ENCODE data around the gene FLYWCH1. TPM values are rescaled to one million over a fixed set of nuclear protein-coding genes. Genes with fewer than 3 reads are reported as not detected.

FLYWCH1 gene
- total and polyA plus RNA-seq, 4 donors, result 17.5 to 55.9 (median 37.1) TPM

DNA sequence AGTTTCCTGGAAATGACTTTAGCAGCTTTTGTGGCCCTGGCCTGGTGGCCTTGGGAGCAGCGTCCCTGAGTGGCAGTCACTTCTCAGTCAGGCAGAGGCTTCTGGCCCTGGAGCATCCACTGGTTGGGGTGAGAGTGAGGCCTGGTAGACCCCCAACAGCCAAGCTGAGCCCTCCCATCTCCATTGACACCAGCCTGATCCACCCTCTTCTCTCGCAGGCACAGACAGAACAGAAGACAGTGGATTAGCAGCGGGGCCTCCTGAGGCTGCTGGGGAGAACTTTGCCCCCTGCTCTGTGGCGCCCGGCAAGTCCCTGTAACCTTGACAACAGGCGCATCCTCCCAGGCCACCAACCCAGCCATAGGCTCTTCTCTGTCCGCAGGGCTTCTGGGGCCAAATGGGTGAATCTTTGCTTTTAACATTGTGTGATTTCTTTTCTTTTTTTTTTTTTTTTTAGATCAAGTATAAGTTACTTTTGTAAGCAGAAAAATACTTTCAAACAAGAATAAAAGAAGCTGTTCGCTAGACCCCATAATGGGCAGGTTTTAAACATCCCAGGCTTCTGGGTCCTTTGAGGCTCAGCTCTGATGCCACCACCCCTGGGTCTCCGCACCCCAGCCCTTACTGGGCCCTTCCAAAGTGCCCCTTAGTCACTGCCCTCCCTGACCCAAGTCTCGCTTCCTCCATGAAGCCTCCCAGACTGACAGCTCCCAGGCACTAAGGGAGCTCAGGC, 12.7 kb upstream of the FLYWCH1 start:
- H3K27me3 ChIP-seq (ENCODE audit: control insufficient read depth, insufficient read depth, low read length), result no peaks in the 10 kb centered on the region
- peaks cover 70% of the 10 kb centered on the region for H3K36me3 ChIP-seq (ENCODE audit: control insufficient read depth, insufficient read depth, low read length)
- H3K4me1 ChIP-seq (ENCODE audit: control insufficient read depth, insufficient read depth, low read length), result peaks cover 6% of the 10 kb centered on the region
- no peak overlapping the region for H3K4me3 ChIP-seq (ENCODE audit: low read depth, low read length)
- DNase-seq (ENCODE audit: low read depth in 4 of 6, low spot score in 6 of 6), result no peak
- H3K27ac ChIP-seq (ENCODE audit: low read depth, low read length), result no peak overlapping the region
- 47% methylated on average over 7 of the region's 10 CpGs for WGBS (ENCODE audit: insufficient coverage)
- no peaks in the 10 kb centered on the region for H3K9me3 ChIP-seq (ENCODE audit: control insufficient read depth, insufficient read depth, low read length)

DNA sequence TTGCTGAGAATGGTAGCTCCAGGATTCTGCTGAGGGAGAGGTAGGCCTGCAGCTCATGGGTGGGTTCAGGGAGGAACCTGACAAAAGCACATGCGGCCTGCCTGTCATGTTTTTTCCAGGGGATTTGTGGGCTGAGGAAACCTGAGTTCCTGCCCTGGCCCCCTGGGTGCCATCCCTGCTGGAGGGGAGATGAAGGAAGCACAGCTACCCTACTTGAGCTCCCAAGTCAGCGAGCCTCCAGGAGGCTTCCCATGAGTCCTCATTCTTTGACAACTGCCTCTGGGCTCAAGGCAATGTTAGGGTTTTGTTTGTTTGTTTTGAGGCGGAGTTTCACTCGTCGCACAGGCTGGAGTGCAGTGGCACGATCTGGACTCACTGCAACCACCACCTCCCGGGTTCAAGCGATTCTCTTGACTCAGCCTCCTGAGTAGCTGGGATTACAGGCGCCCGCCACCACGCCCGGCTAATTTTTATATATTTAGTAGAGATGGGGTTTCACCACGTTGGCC, 12.1 kb upstream of the FLYWCH1 start:
- peaks cover 64% of the 10 kb centered on the region for H3K36me3 ChIP-seq (ENCODE audit: control insufficient read depth, insufficient read depth, low read length)
- H3K27ac ChIP-seq (ENCODE audit: low read depth, low read length), result no peak overlapping the region
- DNase-seq (ENCODE audit: low read depth in 4 of 6, low spot score in 6 of 6), result no peak
- peaks cover 12% of the 10 kb centered on the region for H3K4me1 ChIP-seq (ENCODE audit: control insufficient read depth, insufficient read depth, low read length)
- WGBS (ENCODE audit: insufficient coverage), result 88% methylated on average over 4 of the region's 13 CpGs
- no peaks in the 10 kb centered on the region for H3K27me3 ChIP-seq (ENCODE audit: control insufficient read depth, insufficient read depth, low read length)
- H3K9me3 ChIP-seq (ENCODE audit: control insufficient read depth, insufficient read depth, low read length), result no peaks in the 10 kb centered on the region
- H3K4me3 ChIP-seq (ENCODE audit: low read depth, low read length), result no peak overlapping the region

DNA sequence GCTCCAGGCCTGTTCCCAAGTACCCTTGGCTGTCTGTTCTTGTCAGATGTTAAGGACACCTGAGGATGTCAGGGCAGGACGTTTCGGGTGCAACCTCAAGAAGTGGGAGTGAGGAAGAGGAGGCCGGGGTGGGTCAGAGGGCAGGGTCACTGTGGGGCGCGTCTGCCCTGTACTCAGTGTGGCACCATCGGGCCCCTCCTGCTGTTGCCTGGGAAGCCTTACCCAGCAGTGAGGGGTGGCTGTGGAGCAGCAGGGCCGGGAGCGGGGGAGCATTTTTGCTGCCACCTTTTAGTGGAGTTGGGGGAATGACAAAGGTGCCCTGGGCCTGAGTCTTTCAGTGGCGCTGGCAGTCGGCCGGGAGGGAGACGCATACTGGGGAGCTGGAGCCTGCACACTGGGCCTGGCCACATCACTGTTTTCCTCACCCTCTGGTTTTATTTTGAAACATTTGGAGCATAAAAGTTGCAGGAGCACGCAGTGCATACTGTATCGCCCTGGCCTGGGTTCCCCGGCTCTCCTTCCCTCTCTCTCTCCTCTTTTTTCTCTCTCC, 11.1 kb upstream of the FLYWCH1 start:
- H3K4me1 ChIP-seq (ENCODE audit: control insufficient read depth, insufficient read depth, low read length), result peaks cover 18% of the 10 kb centered on the region
- H3K36me3 ChIP-seq (ENCODE audit: control insufficient read depth, insufficient read depth, low read length), result peaks cover 54% of the 10 kb centered on the region
- H3K27ac ChIP-seq (ENCODE audit: low read depth, low read length), result no peak overlapping the region
- no peak overlapping the region for H3K4me3 ChIP-seq (ENCODE audit: low read depth, low read length)
- WGBS (ENCODE audit: insufficient coverage), result 95% methylated on average over 15 of the region's 15 CpGs
- no peak for DNase-seq (ENCODE audit: low read depth in 4 of 6, low spot score in 6 of 6)
- H3K27me3 ChIP-seq (ENCODE audit: control insufficient read depth, insufficient read depth, low read length), result no peaks in the 10 kb centered on the region
- H3K9me3 ChIP-seq (ENCODE audit: control insufficient read depth, insufficient read depth, low read length), result no peaks in the 10 kb centered on the region

DNA sequence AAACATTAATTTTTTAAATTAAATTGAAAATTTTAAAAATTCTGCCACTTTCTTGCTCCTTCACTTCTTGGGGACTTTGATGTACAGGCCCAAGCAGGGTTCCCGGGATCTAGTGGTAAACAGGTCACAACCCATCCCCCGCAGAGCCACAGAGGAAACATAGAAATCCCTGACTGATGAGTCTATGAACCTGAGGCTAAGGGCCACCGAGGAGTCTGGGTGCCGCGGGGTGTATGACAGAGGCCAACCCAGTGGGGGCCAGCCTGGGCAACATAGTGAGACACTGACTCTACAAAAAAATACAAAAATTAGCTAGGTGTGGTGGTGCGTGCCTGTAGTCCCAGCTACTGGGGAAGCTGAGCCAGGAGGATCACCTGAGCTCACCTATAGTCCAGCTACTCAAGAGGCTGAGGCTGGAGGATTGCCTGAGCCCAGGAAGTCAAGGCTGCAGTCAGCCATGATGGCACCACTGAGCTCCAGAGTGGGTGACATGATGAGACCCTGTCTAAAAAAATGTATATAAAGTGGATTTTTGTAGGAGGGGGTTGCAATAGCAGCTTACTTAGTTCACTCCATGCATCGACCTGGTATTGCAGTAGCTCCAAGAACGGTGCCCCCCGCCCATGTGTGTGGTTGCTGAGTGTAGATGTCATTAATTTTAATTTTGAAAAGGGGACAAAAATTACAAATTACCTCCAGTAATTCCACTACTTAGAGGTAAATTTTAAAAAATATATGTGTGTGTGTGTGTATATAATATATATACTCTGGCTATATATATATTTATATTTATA, 9.2 kb upstream of the FLYWCH1 start:
- Histone ChIP-seq H3K27ac (ENCODE audit: low read depth, low read length) (no peak overlapping the region), H3K4me3 (ENCODE audit: low read depth, low read length) (no peak overlapping the region), H3K36me3 (ENCODE audit: control insufficient read depth, insufficient read depth, low read length) (peaks cover 35% of the 10 kb centered on the region), H3K27me3 (ENCODE audit: control insufficient read depth, insufficient read depth, low read length) (no peaks in the 10 kb centered on the region), H3K4me1 (ENCODE audit: control insufficient read depth, insufficient read depth, low read length) (peaks cover 29% of the 10 kb centered on the region), H3K9me3 (ENCODE audit: control insufficient read depth, insufficient read depth, low read length) (no peaks in the 10 kb centered on the region)
- no peak for DNase-seq (ENCODE audit: low read depth in 4 of 6, low spot score in 6 of 6)
- 98% methylated on average over 4 of the region's 9 CpGs for WGBS (ENCODE audit: insufficient coverage)

DNA sequence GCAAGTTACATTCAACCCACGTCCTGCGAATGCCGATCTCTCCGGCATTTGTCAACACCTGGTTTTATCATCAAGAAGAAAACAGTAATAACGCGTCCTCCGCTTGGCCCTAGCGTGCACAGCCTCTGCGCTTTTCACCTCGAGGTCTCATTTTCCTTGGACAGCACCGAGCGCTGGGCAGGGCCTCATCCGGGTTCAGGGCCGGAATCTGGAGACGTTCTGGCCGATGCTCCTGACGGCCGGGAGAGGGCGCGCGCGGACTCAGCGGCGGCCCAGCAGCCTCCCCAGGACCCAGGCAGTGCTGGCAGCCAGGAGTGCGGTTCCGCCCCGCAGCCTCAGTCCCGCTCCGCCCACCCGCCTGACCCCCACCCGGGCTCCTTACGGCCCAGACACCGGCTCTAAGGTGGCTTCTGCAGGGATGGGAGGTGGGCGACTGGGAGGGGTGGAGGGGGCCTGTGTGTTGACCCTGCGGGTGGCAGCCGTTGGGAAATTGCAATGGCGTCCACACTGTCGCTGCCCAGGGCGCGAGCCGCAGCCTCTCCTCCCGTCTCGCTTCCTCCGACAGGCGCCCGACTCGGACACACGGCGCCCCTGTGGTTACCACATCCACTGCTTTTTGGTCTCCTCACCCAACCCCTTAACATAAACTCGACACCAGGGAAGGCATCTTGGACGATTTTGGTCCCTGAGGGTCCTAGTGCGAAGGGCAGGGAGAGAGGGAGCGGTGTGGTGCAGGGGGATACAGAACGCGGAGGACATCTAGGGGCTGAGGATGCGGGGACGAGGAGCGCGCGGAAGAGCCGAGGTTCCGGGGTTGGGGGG, 7.4 kb upstream of the FLYWCH1 start:
- H3K27me3 ChIP-seq (ENCODE audit: control insufficient read depth, insufficient read depth, low read length), result no peaks in the 10 kb centered on the region
- no peaks in the 10 kb centered on the region for H3K9me3 ChIP-seq (ENCODE audit: control insufficient read depth, insufficient read depth, low read length)
- H3K4me1 ChIP-seq (ENCODE audit: control insufficient read depth, insufficient read depth, low read length), result peaks cover 29% of the 10 kb centered on the region
- DNase-seq (ENCODE audit: low read depth in 4 of 6, low spot score in 6 of 6), result peak in 4 of 6 donors; percentile 74 to 95 (median 90)
- WGBS (ENCODE audit: insufficient coverage), result 2% methylated on average over 56 of the region's 62 CpGs
- H3K36me3 ChIP-seq (ENCODE audit: control insufficient read depth, insufficient read depth, low read length), result peaks cover 17% of the 10 kb centered on the region
- peak overlapping the region; percentile 90 for H3K4me3 ChIP-seq (ENCODE audit: low read depth, low read length)
- H3K27ac ChIP-seq (ENCODE audit: low read depth, low read length), result peak overlapping the region; percentile 94

DNA sequence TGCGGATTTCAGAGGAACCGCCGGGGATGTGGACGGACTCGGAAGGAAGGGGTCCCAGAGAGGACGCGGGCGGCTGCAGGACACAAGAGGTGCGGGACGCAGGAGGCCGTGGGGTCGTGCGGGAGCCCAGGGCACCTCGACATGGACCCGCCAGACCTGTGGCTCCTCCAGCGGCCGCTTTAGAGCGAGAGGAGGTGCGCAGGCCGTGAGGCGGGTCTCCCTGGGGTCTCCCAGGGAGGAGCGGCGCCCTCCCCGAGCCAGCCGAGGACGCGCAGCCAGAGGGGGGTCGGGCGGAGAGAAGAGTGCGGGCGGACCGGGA, 6.8 kb upstream of the FLYWCH1 start:
- no peaks in the 10 kb centered on the region for H3K9me3 ChIP-seq (ENCODE audit: control insufficient read depth, insufficient read depth, low read length)
- H3K36me3 ChIP-seq (ENCODE audit: control insufficient read depth, insufficient read depth, low read length), result peaks cover 11% of the 10 kb centered on the region
- no peaks in the 10 kb centered on the region for H3K27me3 ChIP-seq (ENCODE audit: control insufficient read depth, insufficient read depth, low read length)
- peak overlapping the region; percentile 94 for H3K27ac ChIP-seq (ENCODE audit: low read depth, low read length)
- WGBS (ENCODE audit: insufficient coverage), result 0% methylated on average over 32 of the region's 32 CpGs
- H3K4me1 ChIP-seq (ENCODE audit: control insufficient read depth, insufficient read depth, low read length), result peaks cover 29% of the 10 kb centered on the region
- DNase-seq (ENCODE audit: low read depth in 4 of 6, low spot score in 6 of 6), result no peak
- peak overlapping the region; percentile 90 for H3K4me3 ChIP-seq (ENCODE audit: low read depth, low read length)

DNA sequence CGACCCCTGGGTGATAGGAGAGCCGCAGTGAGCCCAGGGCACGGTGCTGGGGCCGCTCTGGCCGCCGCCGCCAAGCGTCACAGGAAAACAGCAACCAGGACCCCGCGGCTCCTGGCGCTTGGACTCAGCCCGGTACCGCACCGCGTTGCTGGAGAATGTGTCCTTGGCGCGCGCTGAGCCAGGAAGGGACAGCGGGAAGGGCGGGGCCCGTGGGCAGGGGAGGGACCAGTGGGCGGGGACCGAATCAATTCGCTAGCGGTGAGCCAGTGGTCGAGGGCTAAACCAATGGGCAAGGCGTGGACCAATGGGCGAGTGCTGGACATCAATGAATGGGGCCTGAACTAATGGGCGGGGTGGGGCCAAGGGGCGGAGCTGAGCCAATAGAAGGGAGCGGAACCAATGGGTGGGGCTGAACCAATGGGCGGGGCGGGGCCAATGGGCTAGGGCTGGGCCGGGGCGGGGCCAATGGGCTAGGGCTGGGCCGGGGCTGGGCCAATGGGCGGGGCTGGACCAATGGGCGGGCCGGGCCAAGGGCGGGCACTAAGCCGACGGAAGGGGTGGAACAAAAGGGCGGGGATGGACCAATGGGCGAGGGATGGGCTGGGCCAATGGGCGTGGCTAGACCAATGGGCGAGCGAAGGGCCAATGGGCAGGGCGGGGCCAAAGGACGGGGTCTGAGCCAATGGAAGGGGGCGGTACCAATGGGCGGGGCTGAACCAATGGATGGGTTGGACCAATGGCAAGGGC, 6.3 kb upstream of the FLYWCH1 start:
- WGBS (ENCODE audit: insufficient coverage), result under 1% methylated on average over 45 of the region's 51 CpGs

DNA sequence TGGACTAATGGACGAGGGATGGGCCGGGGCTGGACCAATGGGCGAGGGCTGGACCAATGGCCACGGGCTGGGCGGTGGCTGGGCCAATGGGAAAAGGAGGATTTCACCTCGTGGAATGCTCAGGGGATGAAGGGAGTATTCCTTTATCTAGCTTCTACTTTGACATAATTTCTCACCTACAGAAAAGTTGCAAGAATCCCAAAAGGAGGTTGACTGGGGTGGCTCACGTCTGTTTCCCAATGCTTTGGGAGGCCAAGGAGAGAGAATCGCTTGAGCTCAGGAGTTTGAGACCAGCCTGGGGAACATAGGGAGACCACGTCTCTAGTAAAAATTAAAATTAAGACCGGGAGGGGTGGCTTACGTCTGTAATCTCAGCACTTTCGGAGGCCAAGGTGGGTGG, 5.7 kb upstream of the FLYWCH1 start:
- H3K27me3 ChIP-seq (ENCODE audit: control insufficient read depth, insufficient read depth, low read length), result no peaks in the 10 kb centered on the region
- WGBS (ENCODE audit: insufficient coverage), result 41% methylated on average over 8 of the region's 12 CpGs
- DNase-seq (ENCODE audit: low read depth in 4 of 6, low spot score in 6 of 6), result no peak
- peak overlapping the region; percentile 61 for H3K27ac ChIP-seq (ENCODE audit: low read depth, low read length)
- no peaks in the 10 kb centered on the region for H3K9me3 ChIP-seq (ENCODE audit: control insufficient read depth, insufficient read depth, low read length)
- peaks cover 29% of the 10 kb centered on the region for H3K4me1 ChIP-seq (ENCODE audit: control insufficient read depth, insufficient read depth, low read length)
- peaks cover under 1% of the 10 kb centered on the region for H3K36me3 ChIP-seq (ENCODE audit: control insufficient read depth, insufficient read depth, low read length)
- H3K4me3 ChIP-seq (ENCODE audit: low read depth, low read length), result no peak overlapping the region

More for the DNA sequence above, 6.3 kb upstream of the FLYWCH1 start:
- H3K9me3 ChIP-seq (ENCODE audit: control insufficient read depth, insufficient read depth, low read length), result no peaks in the 10 kb centered on the region
- H3K4me3 ChIP-seq (ENCODE audit: low read depth, low read length), result peak overlapping the region; percentile 90
- peaks cover 6% of the 10 kb centered on the region for H3K36me3 ChIP-seq (ENCODE audit: control insufficient read depth, insufficient read depth, low read length)
- DNase-seq (ENCODE audit: low read depth in 4 of 6, low spot score in 6 of 6), result peak; percentile 91 to 100 (median 96)
- peaks cover 29% of the 10 kb centered on the region for H3K4me1 ChIP-seq (ENCODE audit: control insufficient read depth, insufficient read depth, low read length)
- H3K27me3 ChIP-seq (ENCODE audit: control insufficient read depth, insufficient read depth, low read length), result no peaks in the 10 kb centered on the region
- peak overlapping the region; percentile 94 for H3K27ac ChIP-seq (ENCODE audit: low read depth, low read length)
